ENCODE results near the gene NTN4. TPM values are rescaled to one million over a fixed set of nuclear protein-coding genes. Genes with fewer than 3 reads are reported as not detected.

NTN4 gene
- total RNA-seq, 1 donor from 2014 or later: 81.5 TPM

DNA sequence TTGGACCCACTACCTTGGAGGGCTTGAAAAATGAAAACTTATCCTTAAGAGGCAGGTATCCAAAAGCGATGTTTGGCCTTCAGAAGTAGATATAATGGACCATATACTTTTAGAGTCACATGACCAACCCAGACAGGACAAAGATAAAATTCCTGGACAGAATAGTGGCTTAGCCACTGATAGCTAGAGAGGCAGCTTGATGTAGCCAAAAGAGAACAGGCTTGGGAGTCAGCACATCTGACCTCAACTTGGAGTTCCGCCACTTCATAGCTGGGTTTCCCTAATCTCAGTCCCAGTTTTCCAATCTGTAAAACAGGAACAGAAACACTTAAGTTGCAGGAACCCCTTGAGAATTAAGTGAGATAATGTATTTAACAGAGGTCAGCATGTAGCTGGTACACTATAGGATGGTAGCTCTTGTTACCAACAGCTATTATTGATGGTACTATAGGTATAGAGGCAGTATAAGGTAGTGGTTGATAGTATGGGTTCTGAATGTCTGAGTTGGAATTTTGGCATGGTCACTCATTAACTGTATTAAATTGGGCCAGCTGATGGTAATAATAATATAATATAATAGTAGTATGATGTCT is 176.1 kb downstream of the NTN4 start:
- ATAC-seq (ENCODE audit: poor library complexity) (peak; percentile 94), DNase-seq (no peak)
- intact Hi-C loops (cut with DNase I): no loop called here

DNA sequence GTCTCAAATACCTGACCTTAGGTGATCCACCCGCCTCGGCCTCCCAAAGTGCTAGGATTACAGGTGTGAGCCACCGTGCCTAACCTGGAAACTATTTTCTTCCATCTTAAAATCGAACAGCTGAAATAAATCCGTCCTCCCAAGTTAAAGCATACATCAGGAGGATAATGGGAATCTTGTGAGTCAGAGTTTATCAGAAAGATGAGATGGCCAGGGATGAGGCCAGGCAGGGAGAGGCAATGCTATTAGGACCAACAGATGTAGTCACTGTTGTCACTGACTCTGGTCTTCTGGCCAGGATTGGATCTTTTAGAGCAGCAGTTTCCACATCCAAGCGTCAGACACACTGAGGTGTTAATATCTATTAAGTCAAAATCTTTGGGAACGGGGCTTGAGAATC is 177.5 kb downstream of the NTN4 start:
- ATAC-seq (ENCODE audit: poor library complexity): no peak
- DNase-seq: no peak
- intact Hi-C loops (cut with DNase I): no loop called here

GRCh38 chr12:95611676-95612309 is 178.8 kb downstream of the NTN4 start:
- no peak for ATAC-seq (ENCODE audit: poor library complexity)
- intact Hi-C loops (cut with DNase I): no loop called here
- no peak for DNase-seq

GRCh38 chr12:95608252-95609033 is 182.1 kb downstream of the NTN4 start:
- DNase-seq: peak; percentile 75
- ATAC-seq (ENCODE audit: poor library complexity): peak; percentile 81
- intact Hi-C loops (cut with DNase I): no loop called here

Other genes starting within 250 kb of the NTN4 start
- gene USP44, start 239.3 kb downstream of the NTN4 start, total RNA-seq: 0.73 TPM
- 9.3 TPM for gene SNRPF, start 68.2 kb upstream of the NTN4 start, total RNA-seq
- gene CCDC38, start 151.8 kb upstream of the NTN4 start, total RNA-seq: 0.08 TPM
- gene AMDHD1, start 152.6 kb upstream of the NTN4 start, total RNA-seq: 1.0 TPM
- gene HAL, start 205.6 kb upstream of the NTN4 start, total RNA-seq: 0.16 TPM
- gene LTA4H, start 244.8 kb upstream of the NTN4 start, total RNA-seq: 36.6 TPM

All from Right ventricle myocardium superior (tissue), 1 donor.